Thoracic aorta (tissue), 2 donors: ENCODE measurements around the gene ENPP3. TPM values are rescaled to one million over a fixed set of nuclear protein-coding genes. Genes with fewer than 3 reads are reported as not detected.

Experiments used
- ATAC-seq: fragments of 150-250 bp; one replicate; pipeline ENCODE4 v1.8.0; 2017; ENCODE audit warnings: low read depth; ENCODE audit not compliant: insufficient number of reproducible peaks, low FRiP score
- DNase-seq: peaks from one replicate; pipeline ENCODE4 v3.0.0-alpha.2; 2020; ENCODE audit warnings: low spot score
- H3K27ac ChIP-seq, 2 donors: fragments of 200-600 bp; sonication (generic); 1 replicate in 1 of 2; 2 replicates in 1 of 2; pipeline ENCODE4 v1.5.1; 2016; ENCODE audit warnings: mild to moderate bottlenecking in 2 of 2, moderate library complexity in 2 of 2
- H3K27me3 ChIP-seq: fragments of 200-600 bp; sonication (generic); replicated peaks from 2 replicates; pipeline ENCODE4 v1.6.0; 2016; ENCODE audit warnings: mild to moderate bottlenecking; ENCODE audit not compliant: insufficient read depth
- H3K36me3 ChIP-seq: fragments of 200-600 bp; sonication (generic); one replicate; pipeline ENCODE4 v1.5.1; 2016
- H3K4me1 ChIP-seq, 2 donors: fragments of 200-600 bp; sonication (generic); 1 replicate in 1 of 2; 2 replicates in 1 of 2; pipeline versions ENCODE4 v1.5.1 to v1.6.0; 2016; ENCODE audit warnings: low read depth in 2 of 2, mild to moderate bottlenecking in 1 of 2; ENCODE audit not compliant: control insufficient read depth in 1 of 2
- H3K4me3 ChIP-seq: fragments of 200-600 bp; sonication (generic); 2 replicates; pipeline ENCODE4 v1.5.1; 2016; ENCODE audit warnings: mild to moderate bottlenecking
- H3K9me3 ChIP-seq: fragments of 200-600 bp; sonication (generic); 2 replicates; pipeline ENCODE4 v1.5.1; 2016
- total RNA-seq, 2 donors: library from RNA; depleted of rRNA; stranded (reverse); fragments of >200 nt; gene quantifications; one replicate each; pipeline versions ENCODE4 v1.1.0 to v1.2.3, GENCODE V29; 2016
- TF ChIP-seq, protein P1 (sequence below): fragments of 200-600 bp; sonication (generic); IDR thresholded peaks from one replicate; pipeline ENCODE4 v1.5.1; 2019; ENCODE audit warnings: antibody characterized with exemption

The ENPP3 gene
- total RNA-seq, 2 donors from 2014 or later = 0.49 to 0.54 TPM

DNA sequence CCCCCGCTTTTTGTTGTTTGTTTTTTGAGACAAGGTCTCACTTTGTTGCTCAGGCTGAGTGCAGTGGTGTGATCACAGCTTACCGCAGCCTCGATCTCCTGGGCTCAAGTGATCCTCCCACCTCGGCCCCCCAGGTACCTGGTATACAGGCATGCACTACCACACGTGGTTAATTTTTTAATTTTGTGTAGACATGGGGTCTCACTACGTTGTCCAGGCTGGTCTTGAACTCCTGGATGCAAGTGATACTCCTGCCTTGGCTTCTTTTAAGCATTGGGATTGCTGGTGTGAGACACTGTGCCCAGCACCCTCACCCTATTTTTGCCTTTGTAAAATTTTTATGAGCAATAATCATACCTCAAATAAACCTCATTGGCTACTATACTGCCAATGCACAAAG lies 5.5 kb downstream of the ENPP3 start:
- ATAC-seq = no peak
- Histone ChIP-seq H3K4me1 (no peaks in the 10 kb centered on the region), H3K27me3 (no peaks in the 10 kb centered on the region), H3K9me3 (no peaks in the 10 kb centered on the region), H3K4me3 (no peak overlapping the region), H3K36me3 (no peaks in the 10 kb centered on the region), H3K27ac (no peak overlapping the region)
- no peak for DNase-seq
- TF ChIP-seq, protein P1, sequence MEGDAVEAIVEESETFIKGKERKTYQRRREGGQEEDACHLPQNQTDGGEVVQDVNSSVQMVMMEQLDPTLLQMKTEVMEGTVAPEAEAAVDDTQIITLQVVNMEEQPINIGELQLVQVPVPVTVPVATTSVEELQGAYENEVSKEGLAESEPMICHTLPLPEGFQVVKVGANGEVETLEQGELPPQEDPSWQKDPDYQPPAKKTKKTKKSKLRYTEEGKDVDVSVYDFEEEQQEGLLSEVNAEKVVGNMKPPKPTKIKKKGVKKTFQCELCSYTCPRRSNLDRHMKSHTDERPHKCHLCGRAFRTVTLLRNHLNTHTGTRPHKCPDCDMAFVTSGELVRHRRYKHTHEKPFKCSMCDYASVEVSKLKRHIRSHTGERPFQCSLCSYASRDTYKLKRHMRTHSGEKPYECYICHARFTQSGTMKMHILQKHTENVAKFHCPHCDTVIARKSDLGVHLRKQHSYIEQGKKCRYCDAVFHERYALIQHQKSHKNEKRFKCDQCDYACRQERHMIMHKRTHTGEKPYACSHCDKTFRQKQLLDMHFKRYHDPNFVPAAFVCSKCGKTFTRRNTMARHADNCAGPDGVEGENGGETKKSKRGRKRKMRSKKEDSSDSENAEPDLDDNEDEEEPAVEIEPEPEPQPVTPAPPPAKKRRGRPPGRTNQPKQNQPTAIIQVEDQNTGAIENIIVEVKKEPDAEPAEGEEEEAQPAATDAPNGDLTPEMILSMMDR = no peak

DNA sequence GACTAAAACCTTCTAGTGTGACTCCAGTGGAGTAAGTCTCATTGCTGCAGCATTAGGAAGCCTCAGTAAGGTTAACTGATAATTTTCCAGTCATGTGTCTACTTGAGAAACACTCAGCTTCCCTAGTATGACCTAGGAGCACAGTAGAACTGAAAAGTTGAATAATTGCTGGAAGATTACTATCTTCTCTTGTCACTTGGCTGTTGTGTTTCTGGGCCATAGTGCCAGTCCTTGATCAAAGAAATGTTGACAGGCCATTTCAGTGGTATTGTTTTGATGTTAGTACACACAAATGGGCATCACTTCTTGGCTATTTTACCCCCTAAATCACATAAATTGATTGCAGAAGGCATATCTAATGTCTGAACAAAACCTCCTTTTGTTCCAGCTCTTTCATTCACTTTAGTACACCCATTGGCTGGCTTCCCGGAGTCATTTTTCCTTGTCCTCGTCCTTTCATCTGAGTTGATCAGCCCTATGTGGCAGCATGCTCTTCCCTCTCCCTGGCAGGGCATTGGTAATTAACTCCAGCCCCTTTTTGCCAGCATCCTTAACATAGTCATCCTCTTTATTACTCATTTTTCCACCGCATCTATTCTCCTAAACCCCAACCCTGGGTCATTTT lies 6.0 kb downstream of the ENPP3 start:
- no peaks in the 10 kb centered on the region for H3K4me1 ChIP-seq
- TF ChIP-seq, protein P1 = no peak

DNA sequence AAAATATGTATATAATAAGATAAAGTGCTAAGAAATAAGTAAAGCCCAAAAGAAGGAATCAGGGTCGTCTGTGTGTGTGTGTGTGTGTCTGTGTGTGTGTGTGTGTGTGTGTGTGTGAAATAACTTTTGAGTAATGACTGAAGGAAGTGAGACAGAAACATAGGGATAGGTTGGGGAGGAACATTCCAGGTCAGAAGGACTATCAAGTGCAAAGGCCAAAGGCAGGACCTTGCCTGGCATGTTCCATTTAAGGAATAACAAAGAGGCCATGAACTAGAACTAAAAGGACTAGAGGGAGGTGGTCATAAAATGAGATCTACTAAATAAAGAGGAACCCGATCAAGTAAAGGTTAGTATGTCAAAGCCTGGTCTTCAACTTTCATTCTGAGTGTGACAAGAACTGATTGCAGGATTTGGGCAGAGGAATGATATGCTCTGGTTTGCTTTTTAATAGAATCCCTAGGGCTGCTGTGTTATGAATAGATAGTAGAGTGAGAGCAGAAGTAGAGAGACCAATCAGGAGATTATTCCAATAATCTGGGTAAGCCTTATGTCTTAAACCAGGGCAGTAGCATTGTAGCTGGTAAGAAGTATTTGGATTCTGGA lies 6.9 kb downstream of the ENPP3 start:
- H3K27me3 ChIP-seq = no peaks in the 10 kb centered on the region
- no peak overlapping the region for H3K4me3 ChIP-seq
- ATAC-seq (no peak), DNase-seq (no peak)
- H3K9me3 ChIP-seq = no peaks in the 10 kb centered on the region
- H3K27ac ChIP-seq = no peak overlapping the region
- TF ChIP-seq, protein P1 = no peak
- H3K36me3 ChIP-seq = no peaks in the 10 kb centered on the region
- H3K4me1 ChIP-seq = no peaks in the 10 kb centered on the region

More for the DNA sequence above, 6.0 kb downstream of the ENPP3 start:
- no peak overlapping the region for H3K4me3 ChIP-seq
- H3K36me3 ChIP-seq = no peaks in the 10 kb centered on the region
- no peaks in the 10 kb centered on the region for H3K9me3 ChIP-seq
- no peak overlapping the region for H3K27ac ChIP-seq
- no peaks in the 10 kb centered on the region for H3K27me3 ChIP-seq
- no peak for DNase-seq
- ATAC-seq = no peak

DNA sequence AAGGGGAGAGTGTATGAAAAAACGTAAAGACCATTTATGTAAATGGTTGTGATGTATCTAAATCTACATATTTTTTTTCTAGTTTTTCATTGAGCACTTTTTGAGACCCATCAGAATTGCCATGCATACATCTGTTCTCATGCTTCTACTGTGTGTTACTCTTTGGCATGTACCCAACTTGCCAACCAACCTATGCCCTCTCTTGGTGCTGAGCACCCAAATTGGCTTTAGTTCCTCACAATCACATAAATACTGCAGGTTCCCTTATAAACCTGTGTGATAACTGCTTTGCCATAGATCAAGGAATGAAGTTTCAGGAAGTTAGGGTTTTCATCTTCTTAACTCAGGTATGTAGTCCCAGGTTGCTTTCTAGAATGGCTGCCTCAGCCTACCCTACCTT lies 7.8 kb downstream of the ENPP3 start:
- no peaks in the 10 kb centered on the region for H3K27me3 ChIP-seq
- DNase-seq = no peak
- H3K9me3 ChIP-seq = no peaks in the 10 kb centered on the region
- TF ChIP-seq, protein P1 = no peak
- H3K4me1 ChIP-seq = no peaks in the 10 kb centered on the region
- ATAC-seq = no peak
- no peak overlapping the region for H3K4me3 ChIP-seq
- H3K36me3 ChIP-seq = no peaks in the 10 kb centered on the region
- no peak overlapping the region for H3K27ac ChIP-seq

DNA sequence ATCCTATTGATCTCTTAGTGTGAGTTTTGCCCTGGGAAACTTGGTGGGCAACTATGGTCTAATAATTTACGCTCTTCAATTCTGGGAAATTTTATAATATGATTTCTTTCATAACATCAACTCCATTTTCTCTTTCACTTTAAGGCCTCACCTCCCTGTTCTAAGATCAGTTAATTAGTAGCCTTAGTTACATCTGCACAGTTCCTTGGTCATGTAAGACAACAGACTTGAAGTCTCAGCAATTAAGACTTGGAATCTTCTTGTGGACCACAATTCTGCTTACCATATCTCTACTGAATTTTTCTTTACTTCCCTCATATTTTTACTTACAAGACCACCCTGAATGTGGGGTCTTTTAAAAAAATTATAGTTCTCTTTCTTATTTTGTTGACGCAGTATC lies 8.7 kb downstream of the ENPP3 start:
- no peaks in the 10 kb centered on the region for H3K4me1 ChIP-seq
- no peak overlapping the region for H3K4me3 ChIP-seq
- ATAC-seq = no peak
- no peaks in the 10 kb centered on the region for H3K9me3 ChIP-seq
- no peaks in the 10 kb centered on the region for H3K27me3 ChIP-seq
- no peak overlapping the region for H3K27ac ChIP-seq
- H3K36me3 ChIP-seq = no peaks in the 10 kb centered on the region
- no peak for DNase-seq
- TF ChIP-seq, protein P1 = no peak
